ENCODE results near the gene MOK.

DNA sequence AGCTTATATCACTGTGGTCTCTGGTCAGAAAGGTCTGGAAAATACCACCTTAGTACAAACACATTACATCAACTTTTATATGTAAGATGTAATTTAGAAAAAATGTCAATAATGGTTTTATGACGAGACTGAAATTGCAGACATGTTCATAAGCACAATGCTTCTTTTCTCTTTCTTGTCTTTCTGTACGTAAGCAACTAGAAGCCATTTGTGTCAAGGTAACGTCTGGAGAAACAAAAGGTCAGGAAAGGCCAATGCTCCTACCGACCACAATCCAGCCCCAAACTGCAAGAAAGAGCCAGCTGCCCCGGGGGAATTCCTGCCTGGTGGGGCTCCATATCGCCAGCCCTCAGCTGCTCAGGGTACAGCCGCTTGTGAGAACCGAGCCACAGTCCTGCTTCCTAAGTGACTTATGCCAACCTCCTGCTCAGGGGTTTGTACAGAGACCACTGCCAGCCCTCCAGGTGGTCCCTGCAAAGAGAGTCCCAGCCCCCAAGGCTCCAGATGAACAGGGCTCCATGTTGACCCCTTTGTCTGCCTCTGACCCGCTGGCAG is 20.9 kb upstream of the MOK start:
- TF ChIP-seq, protein P1, sequence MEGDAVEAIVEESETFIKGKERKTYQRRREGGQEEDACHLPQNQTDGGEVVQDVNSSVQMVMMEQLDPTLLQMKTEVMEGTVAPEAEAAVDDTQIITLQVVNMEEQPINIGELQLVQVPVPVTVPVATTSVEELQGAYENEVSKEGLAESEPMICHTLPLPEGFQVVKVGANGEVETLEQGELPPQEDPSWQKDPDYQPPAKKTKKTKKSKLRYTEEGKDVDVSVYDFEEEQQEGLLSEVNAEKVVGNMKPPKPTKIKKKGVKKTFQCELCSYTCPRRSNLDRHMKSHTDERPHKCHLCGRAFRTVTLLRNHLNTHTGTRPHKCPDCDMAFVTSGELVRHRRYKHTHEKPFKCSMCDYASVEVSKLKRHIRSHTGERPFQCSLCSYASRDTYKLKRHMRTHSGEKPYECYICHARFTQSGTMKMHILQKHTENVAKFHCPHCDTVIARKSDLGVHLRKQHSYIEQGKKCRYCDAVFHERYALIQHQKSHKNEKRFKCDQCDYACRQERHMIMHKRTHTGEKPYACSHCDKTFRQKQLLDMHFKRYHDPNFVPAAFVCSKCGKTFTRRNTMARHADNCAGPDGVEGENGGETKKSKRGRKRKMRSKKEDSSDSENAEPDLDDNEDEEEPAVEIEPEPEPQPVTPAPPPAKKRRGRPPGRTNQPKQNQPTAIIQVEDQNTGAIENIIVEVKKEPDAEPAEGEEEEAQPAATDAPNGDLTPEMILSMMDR (IDR thresholded peaks at IDR 0.05): no peak
- no peak for TF ChIP-seq POLR2A (IDR thresholded peaks at IDR 0.05)

Data from vagina (tissue), 2 donors.